MM.1S (cell line): Measurements from ENCODE around the gene C10orf67.

ENCODE experiments used
- DNase-seq: peaks from one replicate; pipeline ENCODE4 v3.0.0-alpha.2; 2015
- H2AFZ ChIP-seq: fragments of 300-600 bp; sonication (generic); 2 replicates; pipeline ENCODE4 v1.6.0; 2016; ENCODE audit warnings: antibody characterized with exemption, low read length
- H3F3A ChIP-seq: fragments of 300-600 bp; sonication (generic); 2 replicates; pipeline ENCODE4 v1.6.1; 2016; ENCODE audit warnings: mild to moderate bottlenecking, antibody characterized with exemption, low read length, moderate library complexity, mixed read lengths; ENCODE audit not compliant: insufficient read depth
- H3K27ac ChIP-seq: fragments of 300-600 bp; sonication (generic); 2 replicates; pipeline ENCODE4 v1.5.1; 2016; ENCODE audit warnings: mild to moderate bottlenecking, low read length
- H3K27me3 ChIP-seq: fragments of 300-600 bp; sonication (generic); replicated peaks from 2 replicates; pipeline ENCODE4 v1.6.0; 2016; ENCODE audit warnings: low read length; ENCODE audit not compliant: insufficient read depth
- H3K36me3 ChIP-seq: fragments of 300-600 bp; sonication (generic); replicated peaks from 2 replicates; pipeline ENCODE4 v1.6.1; 2016; ENCODE audit warnings: mild to moderate bottlenecking, low read length, mixed read lengths; ENCODE audit not compliant: insufficient read depth
- H3K4me1 ChIP-seq: fragments of 300-600 bp; sonication (generic); 2 replicates; pipeline ENCODE4 v1.6.1; 2016; ENCODE audit warnings: low read length, mixed read lengths
- H3K4me2 ChIP-seq: fragments of 300-600 bp; sonication (generic); 2 replicates; pipeline ENCODE4 v1.6.0; 2016; ENCODE audit warnings: low read depth, low read length
- H3K4me3 ChIP-seq: fragments of 300-600 bp; sonication (generic); 2 replicates; pipeline ENCODE4 v1.5.1; 2016; ENCODE audit warnings: low read length, mixed read lengths
- H3K79me2 ChIP-seq: fragments of 300-600 bp; sonication (generic); 2 replicates; pipeline ENCODE4 v1.6.1; 2016; ENCODE audit warnings: mixed run types, low read length, mixed read lengths
- H3K9ac ChIP-seq: fragments of 300-600 bp; sonication (generic); 2 replicates; pipeline ENCODE4 v1.6.1; 2016; ENCODE audit warnings: low read length, mixed read lengths
- H3K9me2 ChIP-seq: fragments of 300-600 bp; sonication (generic); replicated peaks from 2 replicates; pipeline ENCODE4 v1.6.1; 2016; ENCODE audit warnings: mild to moderate bottlenecking, low read length, mixed read lengths; ENCODE audit not compliant: insufficient read depth
- H3K9me3 ChIP-seq: fragments of 300-600 bp; sonication (generic); replicated peaks from 2 replicates; pipeline ENCODE4 v1.6.1; 2016; ENCODE audit warnings: mild to moderate bottlenecking, low read length, mixed read lengths; ENCODE audit not compliant: insufficient read depth
- H4K20me1 ChIP-seq: fragments of 300-600 bp; sonication (generic); 2 replicates; pipeline ENCODE4 v1.6.1; 2016; ENCODE audit warnings: mild to moderate bottlenecking, low read length, moderate library complexity, mixed read lengths; ENCODE audit not compliant: insufficient read depth
- CTCF ChIP-seq: fragments of 300-600 bp; sonication (generic); IDR thresholded peaks from 2 replicates; pipeline ENCODE4 v1.5.1; 2016; ENCODE audit warnings: antibody characterized with exemption, low read length, mixed read lengths
- EZH2 ChIP-seq: fragments of 300-600 bp; sonication (generic); optimal IDR thresholded peaks from 2 replicates; pipeline ENCODE3; 2017; ENCODE audit warnings: low read depth, mild to moderate bottlenecking, antibody characterized with exemption, low read length, mixed read lengths
- EZH2phosphoT487 ChIP-seq: fragments of 300-600 bp; sonication (generic); IDR thresholded peaks from 2 replicates; pipeline ENCODE4 v1.6.1; 2018; ENCODE audit warnings: antibody characterized with exemption, low read length

The C10orf67 gene

GRCh38 chr10:23340354-23340753 lies 4.2 kb downstream of the C10orf67 start:
- Histone ChIP-seq H3K4me1 (no peaks in the 10 kb centered on the region), H2AFZ (no peak overlapping the region), H3K79me2 (no peaks in the 10 kb centered on the region), H3K9me3 (no peaks in the 10 kb centered on the region), H3K27ac (no peak overlapping the region), H3F3A (no peaks in the 10 kb centered on the region), H4K20me1 (no peaks in the 10 kb centered on the region), H3K4me2 (no peak overlapping the region), H3K36me3 (no peaks in the 10 kb centered on the region), H3K9ac (no peak overlapping the region), H3K4me3 (no peak overlapping the region), H3K9me2 (no peaks in the 10 kb centered on the region), H3K27me3 (no peaks in the 10 kb centered on the region)
- TF ChIP-seq EZH2, result no peak
- TF ChIP-seq EZH2phosphoT487, result no peak
- TF ChIP-seq CTCF, result no peak
- no peak for DNase-seq

GRCh38 chr10:23338886-23339285 lies 5.7 kb downstream of the C10orf67 start:
- Histone ChIP-seq H3F3A (no peaks in the 10 kb centered on the region), H3K4me2 (no peak overlapping the region), H2AFZ (no peak overlapping the region), H3K9ac (no peak overlapping the region), H3K4me1 (no peaks in the 10 kb centered on the region), H3K27ac (no peak overlapping the region), H4K20me1 (no peaks in the 10 kb centered on the region), H3K4me3 (no peak overlapping the region), H3K9me2 (no peaks in the 10 kb centered on the region), H3K27me3 (no peaks in the 10 kb centered on the region), H3K9me3 (no peaks in the 10 kb centered on the region), H3K36me3 (no peaks in the 10 kb centered on the region), H3K79me2 (no peaks in the 10 kb centered on the region)
- TF ChIP-seq CTCF (no peak), EZH2phosphoT487 (no peak), EZH2 (no peak)
- DNase-seq, result no peak

- H3K9ac ChIP-seq, result no peak overlapping the region
- TF ChIP-seq EZH2 (no peak), EZH2phosphoT487 (no peak), CTCF (no peak)
- H3K27me3 ChIP-seq, result no peaks in the 10 kb centered on the region
- no peaks in the 10 kb centered on the region for H3K79me2 ChIP-seq
- no peak for DNase-seq
- H3K4me3 ChIP-seq, result no peak overlapping the region
- no peaks in the 10 kb centered on the region for H3K9me2 ChIP-seq
- H3K36me3 ChIP-seq, result no peaks in the 10 kb centered on the region
- H2AFZ ChIP-seq, result no peak overlapping the region
- H3F3A ChIP-seq, result no peaks in the 10 kb centered on the region
- H4K20me1 ChIP-seq, result no peaks in the 10 kb centered on the region
- H3K27ac ChIP-seq, result no peak overlapping the region
- H3K4me1 ChIP-seq, result no peaks in the 10 kb centered on the region
- no peak overlapping the region for H3K4me2 ChIP-seq
- no peaks in the 10 kb centered on the region for H3K9me3 ChIP-seq
Observed at GRCh38 chr10:23338155-23338828, 6.3 kb downstream of the C10orf67 start.
